Breast epithelium (tissue), 4 donors: Measurements from ENCODE around the gene CDS1. TPM values are rescaled to one million over a fixed set of nuclear protein-coding genes. Genes with fewer than 3 reads are reported as not detected.
"Not testable (repeated sequence)": the region's sequence is repeated elsewhere in the genome, so short reads cannot be mapped to it uniquely, and the experiment has no call there.

Source experiments
- DNase-seq, 2 donors: peaks; one replicate each; pipeline ENCODE4 v3.0.0-alpha.2; 2019; ENCODE audit warnings: low spot score in 2 of 2
- H3K27ac ChIP-seq, 2 donors: fragments of 200-600 bp; sonication (generic) in 1 of 2; one replicate each; pipeline ENCODE4 v1.5.1; 2016 to 2019; ENCODE audit warnings: mild to moderate bottlenecking in 1 of 2
- H3K27me3 ChIP-seq, 2 donors: fragments of 200-600 bp; sonication (generic) in 1 of 2; one replicate each; pipeline versions ENCODE4 v1.5.1 to v1.6.0; 2017 to 2019; ENCODE audit warnings: control low read depth in 1 of 2, mild to moderate bottlenecking in 1 of 2
- H3K36me3 ChIP-seq: fragments of 200-600 bp; one replicate; pipeline ENCODE4 v1.5.1; 2019
- H3K4me1 ChIP-seq, 2 donors: fragments of 200-600 bp; sonication (generic); one replicate each; pipeline ENCODE4 v1.5.1; 2016 to 2019; ENCODE audit warnings: control low read depth in 1 of 2
- H3K4me3 ChIP-seq, 3 donors: fragments of 200-600 bp; sonication (generic); 1 replicate in 2 of 3; 2 replicates in 1 of 3; pipeline ENCODE4 v1.5.1; 2016 to 2019; ENCODE audit warnings: mild to moderate bottlenecking in 3 of 3, moderate library complexity in 2 of 3
- H3K9me3 ChIP-seq, 2 donors: fragments of 200-600 bp; sonication (generic) in 1 of 2; one replicate each; pipeline ENCODE4 v1.5.1; 2016 to 2019; ENCODE audit warnings: control low read depth in 1 of 2
- POLR2A ChIP-seq: fragments of 450-650 bp; IDR thresholded peaks from one replicate; pipeline ENCODE4 v1.6.1; 2016; ENCODE audit warnings: antibody characterized with exemption, mild to moderate bottlenecking, moderate library complexity
- POLR2AphosphoS5 ChIP-seq, 3 donors: sonication (generic); formaldehyde crosslinking; IDR thresholded peaks; one replicate each; pipeline ENCODE4 v1.6.1; 2017; ENCODE audit warnings: antibody characterized with exemption in 3 of 3
- intact Hi-C: fragments of 100-400 bp; cut with DNase I; formaldehyde crosslinking; loops from one replicate; pipeline ENCODE4 v1.15.1; 2023; ENCODE audit warnings: low total_unique reads
- total RNA-seq, 3 donors: library from RNA; depleted of rRNA; stranded (reverse); fragments of >200 nt; gene quantifications; one replicate each; pipeline ENCODE4 v1.1.0, GENCODE V29; 2016
- TF ChIP-seq, protein P1 (sequence below), 3 donors: fragments of 450-650 bp; IDR thresholded peaks; one replicate each; pipeline ENCODE4 v1.5.1; 2016 to 2017; ENCODE audit warnings: antibody characterized with exemption in 3 of 3, mild to moderate bottlenecking in 3 of 3, moderate library complexity in 3 of 3

The CDS1 gene
- total RNA-seq, 3 donors from 2014 or later: 1.1 to 29.6 (median 9.8) TPM

DNA sequence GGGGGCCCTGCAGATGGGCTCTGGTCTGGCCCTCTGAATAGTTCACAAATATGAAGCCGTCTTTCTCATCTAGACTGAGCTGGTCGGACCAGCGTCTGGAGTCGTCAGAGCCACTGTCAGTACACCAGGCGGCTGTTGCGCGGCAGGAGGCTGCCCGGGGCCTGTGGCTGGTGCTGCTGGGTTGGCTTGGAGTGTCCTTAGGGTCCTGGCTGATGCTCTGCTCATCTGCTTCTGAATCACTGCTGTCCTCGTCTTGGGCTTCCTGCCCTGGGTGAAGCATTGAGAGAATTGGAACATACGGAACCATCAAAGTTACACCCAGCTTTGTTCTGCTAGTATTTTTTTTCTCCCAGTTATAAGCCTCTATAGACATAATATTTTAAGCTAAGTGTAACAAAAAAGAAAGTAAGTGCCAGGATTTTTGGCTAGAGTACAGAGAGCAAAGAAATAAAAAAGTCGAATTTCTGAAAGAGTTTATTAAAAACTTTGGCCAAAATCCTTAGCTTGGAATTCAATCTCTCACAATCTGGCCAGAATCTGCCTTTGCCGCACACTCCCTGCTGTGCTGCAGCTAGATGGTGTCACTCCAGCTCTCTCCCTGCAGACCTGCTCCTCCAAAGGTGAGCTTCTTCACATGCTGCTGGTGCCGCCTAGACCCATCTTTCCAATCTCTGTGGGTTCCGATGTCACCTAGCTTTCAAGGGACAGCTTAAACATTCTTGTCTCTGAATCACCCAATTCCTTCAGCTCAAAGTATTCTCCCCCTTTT, 96.2 kb downstream of the CDS1 start:
- intact Hi-C loops: no loop called here
- Histone ChIP-seq H3K4me3 (no peak overlapping the region), H3K36me3 (peaks cover 9% of the 10 kb centered on the region), H3K4me1 (peaks cover 0 to 6% of the 10 kb centered on the region in 2 donors), H3K27ac (peak overlapping the region; percentile 33 to 44), H3K9me3 (no peaks in the 10 kb centered on the region), H3K27me3 (no peaks in the 10 kb centered on the region)
- DNase-seq: no peak
- no peak for TF ChIP-seq POLR2AphosphoS5 (IDR thresholded peaks at IDR 0.05)
- no peak for TF ChIP-seq POLR2A
- TF ChIP-seq, protein P1, sequence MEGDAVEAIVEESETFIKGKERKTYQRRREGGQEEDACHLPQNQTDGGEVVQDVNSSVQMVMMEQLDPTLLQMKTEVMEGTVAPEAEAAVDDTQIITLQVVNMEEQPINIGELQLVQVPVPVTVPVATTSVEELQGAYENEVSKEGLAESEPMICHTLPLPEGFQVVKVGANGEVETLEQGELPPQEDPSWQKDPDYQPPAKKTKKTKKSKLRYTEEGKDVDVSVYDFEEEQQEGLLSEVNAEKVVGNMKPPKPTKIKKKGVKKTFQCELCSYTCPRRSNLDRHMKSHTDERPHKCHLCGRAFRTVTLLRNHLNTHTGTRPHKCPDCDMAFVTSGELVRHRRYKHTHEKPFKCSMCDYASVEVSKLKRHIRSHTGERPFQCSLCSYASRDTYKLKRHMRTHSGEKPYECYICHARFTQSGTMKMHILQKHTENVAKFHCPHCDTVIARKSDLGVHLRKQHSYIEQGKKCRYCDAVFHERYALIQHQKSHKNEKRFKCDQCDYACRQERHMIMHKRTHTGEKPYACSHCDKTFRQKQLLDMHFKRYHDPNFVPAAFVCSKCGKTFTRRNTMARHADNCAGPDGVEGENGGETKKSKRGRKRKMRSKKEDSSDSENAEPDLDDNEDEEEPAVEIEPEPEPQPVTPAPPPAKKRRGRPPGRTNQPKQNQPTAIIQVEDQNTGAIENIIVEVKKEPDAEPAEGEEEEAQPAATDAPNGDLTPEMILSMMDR (IDR thresholded peaks at IDR 0.05): no peak

DNA sequence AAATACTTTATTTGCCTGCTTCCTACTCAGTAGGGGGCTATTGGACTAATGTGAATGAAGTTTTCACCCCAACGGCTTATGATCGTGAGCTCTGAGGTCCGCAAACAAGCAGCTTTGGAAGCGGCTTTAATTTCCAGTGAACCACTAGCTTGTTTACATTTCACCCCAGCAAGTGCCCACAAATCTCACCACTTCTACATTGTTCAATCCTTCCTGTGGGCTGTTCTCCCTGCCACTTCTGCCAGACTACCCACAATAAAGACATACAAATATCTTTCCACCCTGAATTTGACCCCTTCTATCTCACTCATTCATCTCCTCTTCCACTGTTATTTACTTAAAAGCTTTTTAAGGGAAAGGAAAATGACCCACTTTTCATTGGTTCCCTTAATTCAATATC, 98.0 kb downstream of the CDS1 start:
- H3K36me3 ChIP-seq: peaks cover 9% of the 10 kb centered on the region
- no peak overlapping the region for H3K4me3 ChIP-seq
- intact Hi-C loops: no loop called here

DNA sequence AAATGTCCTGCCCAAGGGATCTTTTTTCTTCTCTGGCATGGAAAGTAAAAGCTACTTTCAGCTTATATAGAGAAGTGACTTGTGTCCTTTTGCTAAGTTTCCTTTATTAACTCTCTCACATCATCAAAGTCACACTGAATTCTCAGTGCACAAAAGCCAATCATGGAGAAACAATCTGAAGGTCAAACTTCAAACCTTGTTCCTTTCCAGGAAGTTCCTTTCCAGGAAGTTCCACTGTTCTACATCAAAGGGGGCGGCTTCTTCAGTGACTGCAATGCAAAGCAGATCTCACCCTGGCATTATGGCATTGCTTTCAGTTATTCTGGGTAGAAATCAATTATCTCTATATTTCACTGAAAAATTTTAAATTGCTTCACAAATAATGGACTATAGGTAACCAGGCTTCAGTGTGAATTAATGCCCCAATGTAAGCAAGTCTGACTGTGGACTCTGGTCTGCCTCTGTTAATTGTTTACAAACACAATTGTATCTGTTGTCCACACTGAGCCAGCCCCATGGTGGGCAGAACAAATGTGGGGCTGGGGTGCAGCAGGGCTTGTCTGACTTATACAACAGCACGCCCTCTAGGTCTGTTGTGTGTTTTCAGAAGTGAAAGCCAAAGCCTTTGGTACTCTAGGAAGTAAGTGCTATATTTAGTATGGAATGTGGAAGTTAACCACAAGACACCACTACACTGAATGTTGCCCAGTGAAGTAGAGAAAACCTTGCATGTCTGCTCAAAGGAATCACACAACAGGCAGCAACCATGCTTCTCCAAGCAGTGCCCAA, 98.8 kb downstream of the CDS1 start:
- Histone ChIP-seq H3K27ac (no peak overlapping the region), H3K4me1 (peaks cover 0 to 6% of the 10 kb centered on the region in 2 donors), H3K36me3 (peaks cover 9% of the 10 kb centered on the region), H3K27me3 (no peaks in the 10 kb centered on the region), H3K4me3 (no peak overlapping the region), H3K9me3 (no peaks in the 10 kb centered on the region)
- intact Hi-C loops: no loop called here
- TF ChIP-seq POLR2A (no peak), POLR2AphosphoS5 (IDR thresholded peaks at IDR 0.05) (no peak)
- TF ChIP-seq, protein P1 (IDR thresholded peaks at IDR 0.05): no peak
- DNase-seq: no peak

More for the DNA sequence above, 98.0 kb downstream of the CDS1 start:
- DNase-seq: no peak
- Histone ChIP-seq H3K27me3 (no peaks in the 10 kb centered on the region), H3K27ac (no peak overlapping the region), H3K9me3 (no peaks in the 10 kb centered on the region), H3K4me1 (peaks cover 0 to 6% of the 10 kb centered on the region in 2 donors)
- TF ChIP-seq POLR2AphosphoS5 (IDR thresholded peaks at IDR 0.05): no peak
- TF ChIP-seq POLR2A: no peak
- TF ChIP-seq, protein P1 (IDR thresholded peaks at IDR 0.05): no peak

DNA sequence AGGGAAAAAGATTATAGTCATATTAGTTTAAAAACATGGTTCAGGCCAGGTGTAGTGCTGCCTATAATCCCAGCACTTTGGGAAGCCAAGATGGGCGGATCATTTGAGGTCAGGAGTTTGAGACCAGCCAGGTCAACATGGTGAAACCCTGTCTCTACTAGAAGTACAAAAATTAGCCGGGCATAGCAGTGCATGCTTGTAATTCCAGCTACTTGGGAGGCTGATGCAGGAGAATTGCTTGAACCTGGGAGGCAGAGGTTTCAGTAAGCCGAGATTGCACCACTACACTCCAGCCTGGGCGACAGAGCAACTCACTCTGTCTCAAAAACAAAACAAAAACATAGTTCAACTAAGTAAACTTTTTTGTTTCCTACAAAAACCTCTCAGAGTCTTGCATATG, 99.7 kb downstream of the CDS1 start:
- H3K4me3 ChIP-seq, intact Hi-C loops, H3K9me3 ChIP-seq, H3K36me3 ChIP-seq, H3K27me3 ChIP-seq, DNase-seq, H3K4me1 ChIP-seq, H3K27ac ChIP-seq: not testable (repeated sequence)

DNA sequence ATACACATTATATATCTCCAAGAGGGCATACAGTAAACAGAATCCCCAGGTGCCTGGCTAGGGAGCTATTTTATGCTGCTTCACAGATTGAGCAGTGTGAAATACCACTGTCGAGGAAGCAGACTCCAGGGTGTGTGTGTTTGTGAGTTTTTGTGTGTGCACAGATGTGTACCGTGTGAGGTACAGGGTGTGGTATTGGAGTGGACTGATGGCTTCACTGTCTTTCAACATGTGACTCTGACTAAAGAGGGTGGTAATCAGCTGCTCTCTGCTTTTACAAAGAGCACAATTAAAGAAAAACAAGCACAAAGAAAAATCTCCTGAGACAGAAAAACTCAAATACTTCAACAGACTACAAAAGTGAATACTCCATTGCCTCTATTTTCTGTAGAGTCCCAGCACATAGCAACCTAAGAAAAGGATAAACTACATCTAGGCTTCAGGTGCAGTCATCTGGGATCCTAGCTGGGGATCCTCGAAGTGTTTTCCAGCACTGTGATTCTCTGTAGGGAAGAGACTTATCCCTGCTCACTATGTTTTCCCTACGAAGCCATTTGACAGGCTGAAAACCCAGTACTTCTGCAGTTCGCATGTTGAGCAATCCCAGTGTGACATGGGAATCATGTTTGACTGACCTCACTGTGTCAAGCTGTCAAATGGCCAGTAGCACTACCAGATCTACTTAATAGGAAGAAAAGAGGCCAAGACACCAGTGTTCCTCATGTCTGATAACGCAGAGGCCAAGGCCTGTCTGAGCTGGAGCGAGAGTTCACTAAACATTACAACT, 100.3 kb downstream of the CDS1 start:
- Histone ChIP-seq H3K9me3 (no peaks in the 10 kb centered on the region), H3K27ac (peak overlapping the region; percentile 6 to 40), H3K4me1 (peaks cover 0 to 6% of the 10 kb centered on the region in 2 donors), H3K36me3 (peaks cover 9% of the 10 kb centered on the region), H3K27me3 (no peaks in the 10 kb centered on the region), H3K4me3 (no peak overlapping the region)
- DNase-seq: no peak
- intact Hi-C loops: no loop called here
- TF ChIP-seq, protein P1 (IDR thresholded peaks at IDR 0.05): no peak
- no peak for TF ChIP-seq POLR2AphosphoS5 (IDR thresholded peaks at IDR 0.05)
- no peak for TF ChIP-seq POLR2A
